ENCODE data around the gene ADGRB2. TPM values are rescaled to one million over a fixed set of nuclear protein-coding genes. Genes with fewer than 3 reads are reported as not detected.

The ADGRB2 gene
- total RNA-seq, 1 experiment from 2014 or later, result 10.9 TPM

DNA sequence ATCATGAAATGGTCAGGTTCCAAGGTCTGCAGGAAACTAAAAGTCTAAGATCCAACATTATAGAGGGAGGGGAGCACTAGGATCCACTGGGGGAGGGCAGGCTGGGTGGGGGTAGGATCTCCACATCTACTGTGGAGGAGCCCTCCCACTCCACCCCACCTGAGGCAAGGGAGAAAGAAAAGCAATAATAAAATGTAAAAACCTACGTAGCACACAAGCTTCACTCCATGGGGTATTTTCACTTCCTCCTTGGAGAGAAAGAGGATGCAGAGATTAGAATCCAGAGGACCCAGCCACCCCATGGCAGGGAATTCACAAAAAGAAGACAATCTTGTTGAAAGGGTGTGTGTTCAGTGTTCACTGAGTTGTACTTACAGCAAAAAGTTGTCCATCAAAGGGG, 37.3 kb upstream of the ADGRB2 start:
- DNase-seq, result no peak
- H3K79me1 ChIP-seq (ENCODE audit: insufficient read depth, low read depth, low read length, poor library complexity, severe bottlenecking), result no peaks in the 10 kb centered on the region
- H3T11ph ChIP-seq (ENCODE audit: low read length), result no peak overlapping the region
- no peak overlapping the region for H3K18ac ChIP-seq (ENCODE audit: insufficient read length, low read depth, low read length)
- H3K14ac ChIP-seq (ENCODE audit: insufficient read depth, low read length), result no peak overlapping the region
- H3K9ac ChIP-seq (ENCODE audit: extremely low read depth, insufficient read length, low read length), result no peak overlapping the region
- Mint-ChIP-seq H3K27ac (no peak overlapping the region; a peak in 1 of 7 replicates), H3K27me3 (ENCODE audit: low read depth) (no peaks in the 10 kb centered on the region; the same call in none of the 2 replicates), H3K36me3 (ENCODE audit: insufficient read depth in 1 of 3, low read depth in 3 of 3) (no peaks in the 10 kb centered on the region), H3K4me3 (no peak overlapping the region), H3K9me3 (no peaks in the 10 kb centered on the region; a peak in 1 of 5 replicates), H3K4me1 (peaks cover 17 to 42% of the 10 kb centered on the region in 2 experiments)
- H4K20me1 ChIP-seq (ENCODE audit: control insufficient read depth, insufficient read depth, insufficient read length), result no peaks in the 10 kb centered on the region
- no peaks in the 10 kb centered on the region for H3K9me3 ChIP-seq (ENCODE audit: control insufficient read depth, low read depth, low read length)
- no peak overlapping the region for H3K56ac ChIP-seq (ENCODE audit: insufficient read length, low read depth, low read length)
- H2AK5ac ChIP-seq (ENCODE audit: insufficient read length, low read length), result no peak overlapping the region
- no peak overlapping the region for H2BK15ac ChIP-seq (ENCODE audit: low read depth, low read length)
- H3K27me3 ChIP-seq (ENCODE audit: insufficient read depth, low read length), result no peaks in the 10 kb centered on the region
- H2BK5ac ChIP-seq (ENCODE audit: insufficient read length, low read length), result no peak overlapping the region
- no peak overlapping the region for H3K4ac ChIP-seq (ENCODE audit: low read depth, low read length)
- H3K4me2 ChIP-seq (ENCODE audit: insufficient read depth, insufficient read length, low read length), result no peak overlapping the region
- no peak overlapping the region for H2BK20ac ChIP-seq (ENCODE audit: low read depth, low read length, poor library complexity, severe bottlenecking)
- no peak overlapping the region for H3K23ac ChIP-seq (ENCODE audit: insufficient read length, low read depth, low read length)
- H2AFZ ChIP-seq (ENCODE audit: low read length), result no peak overlapping the region
- WGBS (ENCODE audit: extremely low coverage, insufficient read length, low lambda C conversion rate), result no CpG with 5 or more reads among the region's 1 CpG
- TF ChIP-seq, protein P1, sequence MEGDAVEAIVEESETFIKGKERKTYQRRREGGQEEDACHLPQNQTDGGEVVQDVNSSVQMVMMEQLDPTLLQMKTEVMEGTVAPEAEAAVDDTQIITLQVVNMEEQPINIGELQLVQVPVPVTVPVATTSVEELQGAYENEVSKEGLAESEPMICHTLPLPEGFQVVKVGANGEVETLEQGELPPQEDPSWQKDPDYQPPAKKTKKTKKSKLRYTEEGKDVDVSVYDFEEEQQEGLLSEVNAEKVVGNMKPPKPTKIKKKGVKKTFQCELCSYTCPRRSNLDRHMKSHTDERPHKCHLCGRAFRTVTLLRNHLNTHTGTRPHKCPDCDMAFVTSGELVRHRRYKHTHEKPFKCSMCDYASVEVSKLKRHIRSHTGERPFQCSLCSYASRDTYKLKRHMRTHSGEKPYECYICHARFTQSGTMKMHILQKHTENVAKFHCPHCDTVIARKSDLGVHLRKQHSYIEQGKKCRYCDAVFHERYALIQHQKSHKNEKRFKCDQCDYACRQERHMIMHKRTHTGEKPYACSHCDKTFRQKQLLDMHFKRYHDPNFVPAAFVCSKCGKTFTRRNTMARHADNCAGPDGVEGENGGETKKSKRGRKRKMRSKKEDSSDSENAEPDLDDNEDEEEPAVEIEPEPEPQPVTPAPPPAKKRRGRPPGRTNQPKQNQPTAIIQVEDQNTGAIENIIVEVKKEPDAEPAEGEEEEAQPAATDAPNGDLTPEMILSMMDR (conservative IDR thresholded peaks at IDR 0.05), result no peak
- no peaks in the 10 kb centered on the region for H3K23me2 ChIP-seq (ENCODE audit: insufficient read length, low read depth, low read length, poor library complexity, severe bottlenecking)
- no peak overlapping the region for H2BK120ac ChIP-seq (ENCODE audit: low read depth, low read length, poor library complexity, severe bottlenecking)
- H3K27ac ChIP-seq (ENCODE audit: insufficient read length, low read depth, low read length), result no peak overlapping the region
- H2BK12ac ChIP-seq (ENCODE audit: insufficient read length, low read depth, low read length), result no peak overlapping the region
- no peaks in the 10 kb centered on the region for H3K4me1 ChIP-seq (ENCODE audit: insufficient read depth, low read length)
- no peak overlapping the region for H4K91ac ChIP-seq (ENCODE audit: insufficient read length, low read depth, low read length)
- H4K8ac ChIP-seq (replicated peaks; ENCODE audit: insufficient read length, low read depth, low read length), result no peak overlapping the region
- H4K5ac ChIP-seq (ENCODE audit: insufficient read length, low read depth, low read length), result no peak overlapping the region
- no peaks in the 10 kb centered on the region for H3K79me2 ChIP-seq (ENCODE audit: insufficient read depth, low read length)
